Cardiac fibroblast (primary cell): ENCODE data around the gene PFKFB2.

ENCODE experiments used
- DNase-seq, 2 donors: peaks; one replicate each; pipeline versions ENCODE4 v3.0.0 to v3.0.0-alpha.2; 2010; ENCODE audit warnings: low read depth in 2 of 2
- H3K4me3 ChIP-seq, 2 donors: replicated peaks in 1 of 2; 1 replicate in 1 of 2; 2 replicates in 1 of 2; pipeline ENCODE4 v1.5.1; 2011; ENCODE audit warnings: low read depth in 2 of 2, low read length in 2 of 2, mild to moderate bottlenecking in 2 of 2, moderate library complexity in 1 of 2
- CTCF ChIP-seq: IDR thresholded peaks from one replicate; pipeline ENCODE4 v1.5.1; 2011; ENCODE audit warnings: low read depth, mild to moderate bottlenecking, low read length, inconsistent platforms

PFKFB2 gene

GRCh38 chr1:207056673-207057072 is 3.6 kb downstream of the PFKFB2 start:
- no peak overlapping the region for H3K4me3 ChIP-seq
- no peak for TF ChIP-seq CTCF
- no peak for DNase-seq

- no peak overlapping the region for H3K4me3 ChIP-seq
- DNase-seq: no peak
- TF ChIP-seq CTCF: no peak
These were observed 5.2 kb downstream of the PFKFB2 start for GRCh38 chr1:207058252-207058651.

- no peak for TF ChIP-seq CTCF
- no peak for DNase-seq
- no peak overlapping the region for H3K4me3 ChIP-seq
These were observed 6.1 kb downstream of the PFKFB2 start for GRCh38 chr1:207058878-207059867.

GRCh38 chr1:207059881-207060280 is 6.8 kb downstream of the PFKFB2 start:
- no peak overlapping the region for H3K4me3 ChIP-seq
- no peak for DNase-seq
- TF ChIP-seq CTCF: no peak

- TF ChIP-seq CTCF: no peak
- H3K4me3 ChIP-seq: no peak overlapping the region
- DNase-seq: no peak
These were observed 7.5 kb downstream of the PFKFB2 start for GRCh38 chr1:207060596-207060995.

GRCh38 chr1:207062058-207062457 is 9.0 kb downstream of the PFKFB2 start:
- no peak overlapping the region for H3K4me3 ChIP-seq
- DNase-seq: no peak
- no peak for TF ChIP-seq CTCF
